Kidney glomerular epithelial cell (primary cell): ENCODE results near the gene TBXA2R.
"Not testable (repeated sequence)": the region's sequence is repeated elsewhere in the genome, so short reads cannot be mapped to it uniquely, and the experiment has no call there.

Source experiments
- DNase-seq: peaks from one replicate; lab custom pipeline; 2025; lab: John Stamatoyannopoulos, UW

The TBXA2R gene

GRCh38 chr19:3639479-3639878 lies 32.8 kb upstream of the TBXA2R start:
- DNase-seq, result no peak

GRCh38 chr19:3638208-3639193 lies 31.8 kb upstream of the TBXA2R start:
- no peak for DNase-seq

GRCh38 chr19:3637621-3638020 lies 30.9 kb upstream of the TBXA2R start:
- DNase-seq, result no peak

GRCh38 chr19:3636962-3637361 lies 30.3 kb upstream of the TBXA2R start:
- DNase-seq, result no peak

GRCh38 chr19:3636506-3636905 lies 29.8 kb upstream of the TBXA2R start:
- no peak for DNase-seq

- no peak for DNase-seq
Measured at GRCh38 chr19:3634496-3635045, 27.9 kb upstream of the TBXA2R start.

GRCh38 chr19:3633559-3633988 lies 26.9 kb upstream of the TBXA2R start:
- no peak for DNase-seq

- no peak for DNase-seq
Measured at GRCh38 chr19:3632739-3633558, 26.3 kb upstream of the TBXA2R start.

- DNase-seq, result no peak
Measured at GRCh38 chr19:3632098-3632497, 25.4 kb upstream of the TBXA2R start.

- DNase-seq, result no peak
Measured at GRCh38 chr19:3631053-3631861, 24.6 kb upstream of the TBXA2R start.

- not testable (repeated sequence) for DNase-seq
Measured at GRCh38 chr19:3628766-3629165, 22.1 kb upstream of the TBXA2R start.

GRCh38 chr19:3627351-3627723 lies 20.7 kb upstream of the TBXA2R start:
- no peak for DNase-seq

- peak; percentile 95 for DNase-seq
Measured at GRCh38 chr19:3626473-3627350, 20.0 kb upstream of the TBXA2R start, which contains the start of gene CACTIN. Gene CACTIN, minus strand, starts transcription at chr19:3626790. Its CDS starts 28 bp downstream, at chr19:3626762.

- no peak for DNase-seq
Measured at GRCh38 chr19:3625996-3626472, 19.4 kb upstream of the TBXA2R start.

- DNase-seq, result no peak
Measured at GRCh38 chr19:3623716-3624115, 17.0 kb upstream of the TBXA2R start.

- DNase-seq, result no peak
Measured at GRCh38 chr19:3622224-3622623, 15.5 kb upstream of the TBXA2R start.

- DNase-seq, result no peak
Measured at GRCh38 chr19:3621689-3622088, 15.0 kb upstream of the TBXA2R start.

- no peak for DNase-seq
Measured at GRCh38 chr19:3620817-3621547, 14.3 kb upstream of the TBXA2R start.

- DNase-seq, result no peak
Measured at GRCh38 chr19:3620145-3620816, 13.6 kb upstream of the TBXA2R start.
